Uterus (tissue), 4 donors: ENCODE measurements around the gene STUB1. TPM values are rescaled to one million over a fixed set of nuclear protein-coding genes. Genes with fewer than 3 reads are reported as not detected.

Source experiments
- DNase-seq, 2 donors: peaks; one replicate each; pipeline ENCODE4 v3.0.0-alpha.2; 2019 to 2020
- H3K27ac ChIP-seq, 2 donors: fragments of 200-600 bp; sonication (generic); 1 replicate in 1 of 2; 2 replicates in 1 of 2; pipeline ENCODE4 v1.5.1; 2016 to 2018
- H3K27me3 ChIP-seq, 2 donors: fragments of 200-600 bp; sonication (generic); one replicate each; pipeline ENCODE4 v1.5.1; 2018 to 2019; ENCODE audit warnings: control low read depth in 1 of 2
- H3K36me3 ChIP-seq, 2 donors: fragments of 200-600 bp; sonication (generic); one replicate each; pipeline ENCODE4 v1.5.1; 2019; ENCODE audit warnings: control low read depth in 1 of 2
- H3K4me1 ChIP-seq, 2 donors: fragments of 200-600 bp; sonication (generic); one replicate each; pipeline ENCODE4 v1.5.1; 2018 to 2019; ENCODE audit warnings: control low read depth in 1 of 2
- H3K4me3 ChIP-seq, 2 donors: fragments of 200-600 bp; sonication (generic); 1 replicate in 1 of 2; 2 replicates in 1 of 2; pipeline ENCODE4 v1.5.1; 2018 to 2019; ENCODE audit warnings: mild to moderate bottlenecking in 1 of 2
- H3K9me3 ChIP-seq, 2 donors: fragments of 200-600 bp; sonication (generic); one replicate each; pipeline ENCODE4 v1.5.1; 2019; ENCODE audit warnings: control low read depth in 1 of 2
- POLR2A ChIP-seq, 2 donors: fragments of 450-650 bp; IDR thresholded peaks; one replicate each; pipeline ENCODE4 v1.6.1; 2016; ENCODE audit warnings: antibody characterized with exemption in 2 of 2, mild to moderate bottlenecking in 1 of 2, moderate library complexity in 1 of 2
- intact Hi-C: fragments of 100-400 bp; cut with DNase I; formaldehyde crosslinking; loops from one replicate; pipeline ENCODE4 v1.15.1; 2023; ENCODE audit warnings: low total_unique reads
- total RNA-seq, 4 donors: library from RNA; depleted of rRNA in 3 of 4; stranded (reverse); fragments of >200 nt in 3 of 4; gene quantifications; one replicate each; pipeline versions ENCODE4 v1.1.0 to v1.2.4, GENCODE V29; 2014 to 2023
- TF ChIP-seq, protein P1 (sequence below), 4 experiments: fragments of 200-600 bp in 2 of 4; fragments of 450-650 bp in 2 of 4; sonication (generic) in 2 of 4; IDR thresholded peaks; one replicate each; pipeline ENCODE4 v1.5.1; 2016 to 2019; ENCODE audit warnings: antibody characterized with exemption in 4 of 4, mild to moderate bottlenecking in 2 of 4, moderate library complexity in 1 of 4
- donor health status: DM: yes; HTN: yes; CAD: no.

STUB1 gene
- total RNA-seq, 4 donors from 2014 or later: 62.7 to 212 (median 93.3) TPM

DNA sequence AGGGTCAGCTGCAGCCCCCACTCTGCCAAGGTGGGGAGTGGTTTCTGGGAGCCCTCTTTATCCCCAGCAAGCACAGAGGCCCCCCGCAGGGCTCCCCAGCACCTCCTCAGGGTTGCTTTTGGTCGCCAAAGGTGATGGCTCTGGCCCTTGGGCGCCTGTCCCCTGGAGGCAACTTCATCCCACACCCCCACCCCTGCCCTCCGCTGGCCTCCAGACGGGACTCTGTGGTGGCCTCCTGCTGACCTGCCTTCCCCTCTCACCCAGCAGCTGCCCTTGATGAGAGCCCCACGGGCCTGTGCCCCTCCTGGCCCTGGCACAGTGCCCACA, 20.1 kb upstream of the STUB1 start:
- no peaks in the 10 kb centered on the region for H3K27me3 ChIP-seq
- intact Hi-C loops: loop anchor here (10.0 kb wide), 1 partner anchor 85 kb away; no protein-coding TSS in a partner anchor
- peaks cover 3 to 5% of the 10 kb centered on the region in 2 donors for H3K4me1 ChIP-seq
- no peak overlapping the region for H3K4me3 ChIP-seq
- no peaks in the 10 kb centered on the region for H3K9me3 ChIP-seq
- TF ChIP-seq POLR2A (IDR thresholded peaks at IDR 0.05): no peak
- TF ChIP-seq, protein P1, sequence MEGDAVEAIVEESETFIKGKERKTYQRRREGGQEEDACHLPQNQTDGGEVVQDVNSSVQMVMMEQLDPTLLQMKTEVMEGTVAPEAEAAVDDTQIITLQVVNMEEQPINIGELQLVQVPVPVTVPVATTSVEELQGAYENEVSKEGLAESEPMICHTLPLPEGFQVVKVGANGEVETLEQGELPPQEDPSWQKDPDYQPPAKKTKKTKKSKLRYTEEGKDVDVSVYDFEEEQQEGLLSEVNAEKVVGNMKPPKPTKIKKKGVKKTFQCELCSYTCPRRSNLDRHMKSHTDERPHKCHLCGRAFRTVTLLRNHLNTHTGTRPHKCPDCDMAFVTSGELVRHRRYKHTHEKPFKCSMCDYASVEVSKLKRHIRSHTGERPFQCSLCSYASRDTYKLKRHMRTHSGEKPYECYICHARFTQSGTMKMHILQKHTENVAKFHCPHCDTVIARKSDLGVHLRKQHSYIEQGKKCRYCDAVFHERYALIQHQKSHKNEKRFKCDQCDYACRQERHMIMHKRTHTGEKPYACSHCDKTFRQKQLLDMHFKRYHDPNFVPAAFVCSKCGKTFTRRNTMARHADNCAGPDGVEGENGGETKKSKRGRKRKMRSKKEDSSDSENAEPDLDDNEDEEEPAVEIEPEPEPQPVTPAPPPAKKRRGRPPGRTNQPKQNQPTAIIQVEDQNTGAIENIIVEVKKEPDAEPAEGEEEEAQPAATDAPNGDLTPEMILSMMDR (IDR thresholded peaks at IDR 0.05): no peak
- DNase-seq: no peak
- peak overlapping the region; percentile 76 to 79 for H3K27ac ChIP-seq
- H3K36me3 ChIP-seq: no peaks in the 10 kb centered on the region

DNA sequence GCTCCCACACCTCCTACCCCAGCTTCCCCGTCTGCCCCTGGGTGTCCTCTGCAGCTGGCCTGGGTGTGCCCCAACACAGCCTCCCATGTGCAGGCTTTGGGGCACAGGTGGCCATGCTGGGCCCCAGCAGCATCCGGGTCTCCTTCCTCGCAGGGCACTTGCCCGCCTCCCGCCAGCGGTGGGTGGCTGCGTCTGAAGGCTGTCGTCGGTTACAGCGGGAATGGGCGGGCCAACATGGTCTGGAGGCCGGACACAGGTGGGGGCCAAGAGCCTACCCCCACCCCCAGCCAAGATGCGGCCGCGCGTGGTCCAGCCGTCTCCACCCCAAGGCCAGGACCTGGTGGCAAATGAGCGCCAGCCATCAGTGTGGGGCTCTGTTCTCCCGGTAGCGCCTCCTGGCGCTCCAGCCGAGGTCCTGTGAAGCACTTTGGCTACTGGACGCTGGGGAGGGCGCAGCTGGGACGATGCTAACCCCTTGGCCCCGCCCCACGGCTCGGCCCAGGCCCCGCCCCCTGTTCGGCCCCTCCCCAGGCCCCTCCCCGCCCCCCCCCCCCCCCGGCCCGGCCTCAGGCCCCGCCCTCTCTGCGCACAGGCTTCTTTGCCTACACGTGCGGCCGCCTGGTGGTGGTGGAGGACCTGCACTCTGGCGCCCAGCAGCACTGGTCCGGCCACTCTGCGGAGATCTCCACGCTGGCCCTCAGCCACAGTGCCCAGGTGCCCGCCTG, 19.6 kb upstream of the STUB1 start:
- Histone ChIP-seq H3K4me3 (no peak overlapping the region), H3K4me1 (peaks cover 3 to 5% of the 10 kb centered on the region in 2 donors), H3K27me3 (no peaks in the 10 kb centered on the region), H3K27ac (peak overlapping the region; percentile 76 to 79), H3K36me3 (no peaks in the 10 kb centered on the region), H3K9me3 (no peaks in the 10 kb centered on the region)
- TF ChIP-seq, protein P1 (IDR thresholded peaks at IDR 0.05): peak; percentile 51 to 76 (median 72)
- peak in 1 of 2 donors; percentile 10 for TF ChIP-seq POLR2A (IDR thresholded peaks at IDR 0.05)
- intact Hi-C loops: loop anchor here (10.0 kb wide), 1 partner anchor 86 kb away; no protein-coding TSS in a partner anchor
- peak; percentile 85 to 91 for DNase-seq

DNA sequence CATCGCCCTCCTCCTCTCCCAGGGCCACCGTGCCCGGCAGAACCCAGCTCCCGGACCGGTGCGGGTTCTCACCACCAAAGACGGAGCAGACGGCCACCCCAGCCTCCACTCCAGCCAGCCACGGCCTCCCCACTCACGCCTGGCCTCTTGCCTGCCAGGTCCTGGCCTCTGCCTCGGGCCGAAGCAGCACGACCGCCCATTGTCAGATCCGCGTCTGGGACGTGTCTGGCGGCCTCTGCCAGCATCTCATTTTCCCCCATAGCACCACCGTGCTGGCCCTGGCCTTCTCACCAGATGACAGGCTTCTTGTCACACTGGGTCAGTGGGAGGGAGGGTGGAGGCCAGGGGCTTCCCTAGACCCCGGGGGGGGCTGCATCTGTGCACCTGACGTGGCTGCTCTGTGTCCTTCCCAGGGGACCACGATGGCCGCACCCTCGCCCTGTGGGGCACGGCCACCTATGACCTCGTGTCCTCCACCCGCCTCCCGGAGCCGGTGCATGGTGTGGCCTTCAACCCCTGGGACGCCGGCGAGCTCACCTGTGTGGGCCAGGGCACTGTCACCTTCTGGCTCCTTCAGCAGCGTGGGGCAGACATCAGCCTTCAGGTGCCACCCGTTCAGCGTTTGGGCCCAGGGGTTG, 18.9 kb upstream of the STUB1 start:
- peak overlapping the region in 1 of 2 donors; percentile 62 for H3K27ac ChIP-seq
- peaks cover 3 to 5% of the 10 kb centered on the region in 2 donors for H3K4me1 ChIP-seq
- no peak for DNase-seq
- H3K4me3 ChIP-seq: no peak overlapping the region
- intact Hi-C loops: loop anchor here (10.0 kb wide), 1 partner anchor 87 kb away; no protein-coding TSS in a partner anchor
- no peaks in the 10 kb centered on the region for H3K27me3 ChIP-seq
- no peaks in the 10 kb centered on the region for H3K9me3 ChIP-seq
- H3K36me3 ChIP-seq: no peaks in the 10 kb centered on the region
- no peak for TF ChIP-seq POLR2A (IDR thresholded peaks at IDR 0.05)
- TF ChIP-seq, protein P1 (IDR thresholded peaks at IDR 0.05): peak in 2 of 4 experiments; percentile 1 to 9

DNA sequence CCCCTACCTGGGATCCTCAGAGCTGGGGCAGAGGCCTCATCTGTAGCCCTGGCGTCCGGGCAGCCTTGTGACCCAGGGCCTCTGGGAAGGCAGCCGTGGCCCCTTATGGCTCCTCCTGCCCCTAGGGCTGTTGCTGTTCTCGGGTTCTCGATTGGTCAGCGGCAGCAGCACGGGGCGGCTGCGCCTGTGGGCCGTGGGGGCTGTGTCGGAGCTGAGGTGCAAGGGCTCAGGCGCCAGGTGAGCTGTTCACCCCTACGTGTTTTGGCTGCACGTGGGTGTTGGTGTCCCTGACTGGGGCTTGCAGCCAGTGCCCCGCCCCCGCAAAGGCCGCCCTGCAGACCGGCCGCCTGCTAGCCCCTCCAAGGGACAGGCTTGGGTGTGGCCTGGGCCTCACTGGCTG, 18.1 kb upstream of the STUB1 start:
- intact Hi-C loops: loop anchor here (10.0 kb wide), 1 partner anchor 87 kb away; no protein-coding TSS in a partner anchor
- no peak overlapping the region for H3K27ac ChIP-seq
- H3K4me1 ChIP-seq: peaks cover 3 to 7% of the 10 kb centered on the region in 2 donors
- no peak for DNase-seq
- TF ChIP-seq, protein P1 (IDR thresholded peaks at IDR 0.05): no peak
- no peak for TF ChIP-seq POLR2A (IDR thresholded peaks at IDR 0.05)
- no peaks in the 10 kb centered on the region for H3K27me3 ChIP-seq
- H3K36me3 ChIP-seq: no peaks in the 10 kb centered on the region
- no peak overlapping the region for H3K4me3 ChIP-seq
- no peaks in the 10 kb centered on the region for H3K9me3 ChIP-seq

DNA sequence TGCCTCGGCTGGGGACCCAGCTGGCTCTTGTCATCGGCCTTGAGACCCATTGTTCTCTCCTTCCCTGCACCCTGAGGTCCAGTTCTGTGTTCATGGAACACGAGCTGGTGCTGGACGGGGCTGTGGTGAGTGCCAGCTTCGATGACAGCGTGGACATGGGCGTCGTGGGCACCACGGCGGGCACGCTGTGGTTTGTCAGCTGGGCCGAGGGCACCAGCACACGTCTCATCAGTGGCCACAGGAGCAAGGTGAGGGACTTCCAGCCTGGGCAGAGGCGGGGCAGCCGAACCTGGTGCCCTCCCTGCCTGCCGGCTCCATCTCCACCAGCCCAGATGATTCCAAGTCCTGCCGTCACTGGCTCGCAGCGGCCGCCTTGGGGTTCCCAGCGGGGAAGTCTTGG, 17.6 kb upstream of the STUB1 start:
- no peak overlapping the region for H3K27ac ChIP-seq
- H3K4me3 ChIP-seq: no peak overlapping the region
- DNase-seq: no peak
- H3K4me1 ChIP-seq: peaks cover 3 to 12% of the 10 kb centered on the region in 2 donors
- H3K36me3 ChIP-seq: no peaks in the 10 kb centered on the region
- no peaks in the 10 kb centered on the region for H3K27me3 ChIP-seq
- intact Hi-C loops: loop anchor here (10.0 kb wide), 1 partner anchor 88 kb away; no protein-coding TSS in a partner anchor
- TF ChIP-seq, protein P1 (IDR thresholded peaks at IDR 0.05): no peak
- TF ChIP-seq POLR2A (IDR thresholded peaks at IDR 0.05): no peak
- no peaks in the 10 kb centered on the region for H3K9me3 ChIP-seq
